PC-3 (cell line): ENCODE results near the gene NCAPG2. TPM values are rescaled to one million over a fixed set of nuclear protein-coding genes. Genes with fewer than 3 reads are reported as not detected.

ENCODE experiments used
- microRNA-seq: library from miRNA; unstranded; fragments of <30 nt; microRNA quantifications from one replicate; pipeline ENCODE4 v1.1.0, GENCODE V29; 2020; ENCODE audit not compliant: unreplicated experiment
- total RNA-seq: library from RNA; depleted of rRNA; stranded (reverse); fragments of >200 nt; gene quantifications from 2 replicates; pipeline ENCODE4 v1.2.3, GENCODE V29; 2014; rRNA removed

The NCAPG2 gene
- total RNA-seq, 1 experiment from 2014 or later, result 49.2 TPM

Small RNAs within 50 kb of the gene (microRNA-seq; reads per million reads assigned to microRNA genes)
- not detected for gene MIR5707

Other genes starting within 250 kb of the NCAPG2 start
- 3.2 and 3.6 TPM in 2 replicates for gene PTPRN2, start 117.0 kb downstream of the NCAPG2 start, total RNA-seq
- 76.1 and 78.0 TPM in 2 replicates for gene ESYT2, start 124.7 kb upstream of the NCAPG2 start, total RNA-seq
- gene DYNC2I1, start 151.8 kb upstream of the NCAPG2 start, total RNA-seq, result 12.2 and 18.8 TPM in 2 replicates